Transverse colon (tissue), 3 donors: ENCODE results near the gene TMEM167A.

Experiments
- CTCF ChIP-seq, 5 experiments: fragments of 200-600 bp in 3 of 5; fragments of 450-650 bp in 2 of 5; sonication (generic) in 3 of 5; IDR thresholded peaks; 1 replicate in 2 of 5; 2 replicates in 3 of 5; pipeline ENCODE4 v1.5.1; 2016 to 2017; ENCODE audit warnings: antibody characterized with exemption in 5 of 5, inconsistent platforms in 3 of 5, mild to moderate bottlenecking in 2 of 5, moderate library complexity in 1 of 5
- EP300 ChIP-seq: sonication (generic); formaldehyde crosslinking; IDR thresholded peaks from one replicate; pipeline ENCODE4 v1.6.1; 2017; ENCODE audit warnings: antibody characterized with exemption, low read depth

- TF ChIP-seq CTCF (IDR thresholded peaks at IDR 0.05) (no peak), EP300 (no peak)
Observed at GRCh38 chr5:83095957-83096539, 18.9 kb upstream of the TMEM167A start.
